Prostate gland (tissue), 2 donors: ENCODE results near the gene CYTH1. TPM values are rescaled to one million over a fixed set of nuclear protein-coding genes. Genes with fewer than 3 reads are reported as not detected.

Experiments used
- DNase-seq: peaks from one replicate; pipeline ENCODE4 v3.0.0-alpha.2; 2019; ENCODE audit warnings: low spot score
- H3K27ac ChIP-seq, 2 donors: fragments of 200-600 bp; sonication (generic); 2 replicates each; pipeline ENCODE4 v1.5.1; 2017 to 2019
- H3K27me3 ChIP-seq: fragments of 200-600 bp; sonication (generic); replicated peaks from 2 replicates; pipeline ENCODE4 v1.5.1; 2019; ENCODE audit not compliant: insufficient read depth
- H3K36me3 ChIP-seq, 2 donors: fragments of 200-600 bp; sonication (generic); 1 replicate in 1 of 2; 2 replicates in 1 of 2; pipeline versions ENCODE4 v1.5.1 to v1.8.1; 2017 to 2019
- H3K4me1 ChIP-seq: fragments of 200-600 bp; sonication (generic); replicated peaks from 2 replicates; pipeline ENCODE4 v1.5.1; 2019
- H3K4me3 ChIP-seq, 2 donors: fragments of 200-600 bp; sonication (generic); 2 replicates each; pipeline ENCODE4 v1.5.1; 2017 to 2019
- H3K9me3 ChIP-seq: fragments of 200-600 bp; sonication (generic); 2 replicates; pipeline ENCODE4 v1.5.1; 2017
- POLR2A ChIP-seq: fragments of 450-650 bp; IDR thresholded peaks from one replicate; pipeline ENCODE4 v1.6.1; 2016; ENCODE audit warnings: antibody characterized with exemption, mild to moderate bottlenecking
- POLR2AphosphoS5 ChIP-seq: sonication (generic); formaldehyde crosslinking; IDR thresholded peaks from one replicate; pipeline ENCODE4 v1.6.1; 2017; ENCODE audit warnings: antibody characterized with exemption
- WGBS: methylation state at CpG from one replicate; pipeline ENCODE4 v1.1.5; 2018; 5-methylcytosine and 5-hydroxymethylcytosine counted together
- intact Hi-C: fragments of 100-400 bp; cut with DNase I; formaldehyde crosslinking; loops from one replicate; pipeline ENCODE4 v1.14.2; 2022
- total RNA-seq, 2 donors: library from RNA; depleted of rRNA; stranded (reverse); fragments of >200 nt; gene quantifications; one replicate each; pipeline ENCODE4 v1.1.0, GENCODE V29; 2016
- TF ChIP-seq, protein P1 (sequence below), 4 experiments: fragments of 200-600 bp in 2 of 4; fragments of 450-650 bp in 2 of 4; sonication (generic) in 2 of 4; IDR thresholded peaks; 1 replicate in 3 of 4; 2 replicates in 1 of 4; pipeline ENCODE4 v1.5.1; 2016 to 2019; ENCODE audit warnings: antibody characterized with exemption in 4 of 4, mild to moderate bottlenecking in 2 of 4, moderate library complexity in 2 of 4

The CYTH1 gene
- total RNA-seq, 2 donors from 2014 or later, result 65.2 to 73.9 TPM

DNA sequence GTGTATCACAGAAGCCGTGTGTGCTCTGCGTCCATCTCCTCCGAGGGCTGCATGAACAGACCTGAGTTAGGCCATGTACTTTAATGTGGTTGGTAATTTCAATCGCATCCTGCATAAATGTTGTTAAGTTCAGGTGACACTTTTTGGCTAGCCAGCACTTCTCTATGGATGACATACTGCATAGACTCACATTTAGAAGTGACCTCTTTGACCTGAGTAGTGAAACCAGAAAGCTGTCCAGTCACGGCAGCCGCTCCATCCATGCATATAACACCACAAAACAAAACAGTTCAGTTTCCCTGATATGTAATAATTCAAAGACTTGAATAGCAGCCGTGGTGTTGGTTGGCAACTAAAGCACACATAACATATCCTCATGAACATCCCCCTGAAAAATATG is 94.1 kb downstream of the CYTH1 start:
- 96% methylated on average over 7 of the region's 7 CpGs for WGBS
- Histone ChIP-seq H3K36me3 (peaks cover 5% of the 10 kb centered on the region in 2 donors), H3K27ac (no peak overlapping the region), H3K4me3 (no peak overlapping the region), H3K4me1 (no peaks in the 10 kb centered on the region), H3K9me3 (no peaks in the 10 kb centered on the region), H3K27me3 (no peaks in the 10 kb centered on the region)
- intact Hi-C loops, result no loop called here
- TF ChIP-seq POLR2AphosphoS5 (no peak), POLR2A (no peak)
- TF ChIP-seq, protein P1, sequence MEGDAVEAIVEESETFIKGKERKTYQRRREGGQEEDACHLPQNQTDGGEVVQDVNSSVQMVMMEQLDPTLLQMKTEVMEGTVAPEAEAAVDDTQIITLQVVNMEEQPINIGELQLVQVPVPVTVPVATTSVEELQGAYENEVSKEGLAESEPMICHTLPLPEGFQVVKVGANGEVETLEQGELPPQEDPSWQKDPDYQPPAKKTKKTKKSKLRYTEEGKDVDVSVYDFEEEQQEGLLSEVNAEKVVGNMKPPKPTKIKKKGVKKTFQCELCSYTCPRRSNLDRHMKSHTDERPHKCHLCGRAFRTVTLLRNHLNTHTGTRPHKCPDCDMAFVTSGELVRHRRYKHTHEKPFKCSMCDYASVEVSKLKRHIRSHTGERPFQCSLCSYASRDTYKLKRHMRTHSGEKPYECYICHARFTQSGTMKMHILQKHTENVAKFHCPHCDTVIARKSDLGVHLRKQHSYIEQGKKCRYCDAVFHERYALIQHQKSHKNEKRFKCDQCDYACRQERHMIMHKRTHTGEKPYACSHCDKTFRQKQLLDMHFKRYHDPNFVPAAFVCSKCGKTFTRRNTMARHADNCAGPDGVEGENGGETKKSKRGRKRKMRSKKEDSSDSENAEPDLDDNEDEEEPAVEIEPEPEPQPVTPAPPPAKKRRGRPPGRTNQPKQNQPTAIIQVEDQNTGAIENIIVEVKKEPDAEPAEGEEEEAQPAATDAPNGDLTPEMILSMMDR (IDR thresholded peaks at IDR 0.05), result no peak
- no peak for DNase-seq

DNA sequence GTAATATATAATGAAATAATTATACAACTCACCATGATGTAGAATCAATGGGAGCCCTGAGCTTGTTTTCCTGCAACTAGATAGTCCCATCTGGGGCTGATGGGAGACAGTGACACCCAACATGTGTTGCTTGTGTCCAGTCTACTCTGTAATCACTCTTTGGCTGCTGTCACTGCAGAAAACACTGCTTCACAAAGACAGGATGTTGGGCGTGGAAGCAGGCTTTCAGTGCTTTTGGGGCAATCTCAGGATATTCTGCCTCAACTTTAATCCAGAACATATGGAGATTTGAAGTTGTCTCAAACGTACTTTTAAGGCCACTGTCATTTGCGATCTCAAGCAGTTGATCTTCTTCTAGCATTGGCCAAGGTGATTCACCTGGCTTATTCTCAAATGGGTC is 94.9 kb downstream of the CYTH1 start:
- Histone ChIP-seq H3K36me3 (peaks cover 5% of the 10 kb centered on the region in 2 donors), H3K27ac (no peak overlapping the region), H3K27me3 (no peaks in the 10 kb centered on the region), H3K4me3 (no peak overlapping the region), H3K9me3 (no peaks in the 10 kb centered on the region), H3K4me1 (no peaks in the 10 kb centered on the region)
- TF ChIP-seq POLR2AphosphoS5, result no peak
- no peak for TF ChIP-seq POLR2A
- TF ChIP-seq, protein P1 (IDR thresholded peaks at IDR 0.05), result no peak
- DNase-seq, result no peak
- WGBS, result 92% methylated on average over 3 of the region's 3 CpGs
- intact Hi-C loops, result no loop called here

DNA sequence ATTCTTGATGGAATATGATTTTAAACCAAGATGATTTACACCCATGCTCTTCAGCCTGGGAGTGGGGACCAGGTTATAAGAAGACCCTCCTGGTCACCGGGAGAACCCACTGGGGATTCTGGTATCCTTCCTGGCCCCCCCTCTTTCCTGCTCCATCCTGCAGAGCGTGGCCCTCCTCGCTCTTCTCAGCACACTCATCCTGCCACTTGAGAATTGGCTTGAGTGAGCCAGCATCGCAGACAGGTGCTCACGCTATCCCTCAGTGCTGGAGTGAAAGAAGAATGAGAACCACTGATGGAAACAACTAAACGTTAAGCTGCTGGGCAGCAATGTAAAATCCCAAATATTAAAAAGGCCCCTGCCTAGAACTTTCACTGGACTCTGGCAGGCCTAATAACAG is 98.0 kb downstream of the CYTH1 start:
- Histone ChIP-seq H3K27ac (no peak overlapping the region), H3K27me3 (no peaks in the 10 kb centered on the region), H3K9me3 (no peaks in the 10 kb centered on the region), H3K36me3 (peaks cover 5 to 18% of the 10 kb centered on the region in 2 donors), H3K4me1 (no peaks in the 10 kb centered on the region), H3K4me3 (no peak overlapping the region)
- 91% methylated on average over 6 of the region's 6 CpGs for WGBS
- intact Hi-C loops, result no loop called here
- no peak for TF ChIP-seq POLR2AphosphoS5
- no peak for TF ChIP-seq POLR2A
- TF ChIP-seq, protein P1 (IDR thresholded peaks at IDR 0.05), result no peak
- DNase-seq, result no peak

DNA sequence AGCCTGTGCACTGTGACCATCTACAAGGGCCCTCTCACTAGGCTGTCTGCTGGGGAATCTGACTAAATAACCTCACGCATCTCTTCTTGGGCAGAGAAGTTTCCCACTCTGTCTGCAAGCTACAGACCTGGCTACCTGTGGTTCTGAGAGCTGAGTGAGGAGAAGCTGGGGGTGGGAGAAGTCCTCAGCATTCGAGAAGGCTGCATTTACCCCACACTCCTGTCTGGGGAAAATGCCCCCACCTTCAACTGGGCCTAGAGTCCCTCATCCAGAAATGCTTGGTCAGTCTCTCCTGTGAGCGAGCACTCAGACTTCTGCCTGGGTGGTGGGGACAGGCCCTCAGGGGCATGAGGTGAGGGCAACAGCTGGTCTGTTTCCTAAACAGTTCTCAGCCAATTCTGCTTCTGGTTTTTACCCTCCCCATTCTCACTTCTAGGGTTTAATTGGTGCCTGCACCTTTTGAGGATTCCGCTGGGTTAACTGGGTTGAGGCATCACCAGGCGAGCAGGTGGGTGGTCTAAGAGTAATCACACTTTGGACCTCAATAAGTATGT is 98.6 kb downstream of the CYTH1 start:
- 94% methylated on average over 5 of the region's 5 CpGs for WGBS
- Histone ChIP-seq H3K27me3 (no peaks in the 10 kb centered on the region), H3K9me3 (no peaks in the 10 kb centered on the region), H3K4me1 (no peaks in the 10 kb centered on the region), H3K27ac (no peak overlapping the region), H3K36me3 (peaks cover 3 to 18% of the 10 kb centered on the region in 2 donors), H3K4me3 (no peak overlapping the region)
- intact Hi-C loops, result no loop called here
- TF ChIP-seq, protein P1 (IDR thresholded peaks at IDR 0.05), result no peak
- TF ChIP-seq POLR2A (no peak), POLR2AphosphoS5 (no peak)
- DNase-seq, result no peak

DNA sequence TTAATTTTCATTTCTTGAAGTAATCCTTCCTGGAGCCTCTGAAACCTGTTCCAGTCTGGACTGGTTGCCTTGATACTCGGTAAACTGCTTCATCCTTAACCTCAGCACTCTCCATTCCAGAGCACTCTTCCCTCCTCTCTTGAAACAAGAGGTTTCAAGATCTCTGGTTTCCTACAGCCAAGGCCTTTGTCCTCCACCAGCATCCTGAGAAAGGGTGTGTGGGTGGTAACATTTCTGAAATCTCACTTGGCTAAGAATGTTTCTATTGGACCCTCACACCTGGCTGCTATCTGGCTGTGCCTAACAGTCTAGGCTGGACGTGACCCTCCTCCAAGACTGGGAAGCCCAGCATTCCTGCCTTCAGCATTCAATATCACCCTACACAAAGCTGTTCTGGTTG is 99.7 kb downstream of the CYTH1 start:
- 95% methylated on average over 2 of the region's 2 CpGs for WGBS
- TF ChIP-seq POLR2A, result no peak
- TF ChIP-seq, protein P1 (IDR thresholded peaks at IDR 0.05), result no peak

More for the DNA sequence above, 99.7 kb downstream of the CYTH1 start:
- Histone ChIP-seq H3K27ac (no peak overlapping the region), H3K27me3 (no peaks in the 10 kb centered on the region), H3K4me1 (no peaks in the 10 kb centered on the region), H3K4me3 (no peak overlapping the region), H3K9me3 (no peaks in the 10 kb centered on the region), H3K36me3 (peaks cover 0 to 18% of the 10 kb centered on the region in 2 donors)
- DNase-seq, result no peak
- intact Hi-C loops, result no loop called here
